CD4-positive, alpha-beta memory T cell (primary cell): ENCODE results near the gene POM121C. TPM values are rescaled to one million over a fixed set of nuclear protein-coding genes. Genes with fewer than 3 reads are reported as not detected.
"Not testable (repeated sequence)": the region's sequence is repeated elsewhere in the genome, so short reads cannot be mapped to it uniquely, and the experiment has no call there.

Experiments
- CTCF ChIA-PET: fragments of 350-600 bp; sonication (Branson Sonifier 250); formaldehyde crosslinking; loops from one replicate; lab custom pipeline; 2021; ENCODE audit warnings: inconsistent platforms; ENCODE audit not compliant: partially characterized antibody; lab: Charles Lee
- POLR2A ChIA-PET: fragments of 350-600 bp; sonication (Branson Sonifier 250); formaldehyde crosslinking; loops from one replicate; lab custom pipeline; 2021; ENCODE audit not compliant: partially characterized antibody; lab: Charles Lee
- DNase-seq, 5 donors: peaks; one replicate each; pipeline versions ENCODE4 v3.0.0 to v3.0.0-alpha.2; 2020 to 2022; ENCODE audit warnings: mixed read lengths in 1 of 5
- H3K27ac ChIP-seq: one replicate; pipeline ENCODE4 v1.7.0; 2013; ENCODE audit warnings: low read depth, low read length
- H3K27me3 ChIP-seq: 2 replicates; pipeline ENCODE4 v1.7.0; 2013; ENCODE audit warnings: mild to moderate bottlenecking, low read length, moderate library complexity; ENCODE audit not compliant: insufficient read depth
- H3K36me3 ChIP-seq: 2 replicates; pipeline ENCODE4 v1.7.0; 2013; ENCODE audit warnings: mild to moderate bottlenecking, low read length, moderate library complexity; ENCODE audit not compliant: insufficient read depth
- H3K4me1 ChIP-seq: 2 replicates; pipeline ENCODE4 v1.7.0; 2013; ENCODE audit warnings: mild to moderate bottlenecking, low read length, moderate library complexity; ENCODE audit not compliant: insufficient read depth
- H3K4me3 ChIP-seq, 2 donors: one replicate each; pipeline ENCODE4 v1.7.0; 2013; ENCODE audit warnings: low read length in 2 of 2, mild to moderate bottlenecking in 1 of 2
- H3K9me3 ChIP-seq, 2 donors: one replicate each; pipeline ENCODE4 v1.7.0; 2013; ENCODE audit warnings: low read length in 2 of 2, control low read depth in 1 of 2; ENCODE audit not compliant: control insufficient read depth in 1 of 2
- H3K27ac Mint-ChIP-seq, 7 donors: one replicate each; pipeline ENCODE4 v1.8.0; 2020 to 2021; ENCODE audit warnings: mixed read lengths in 7 of 7, mild to moderate bottlenecking in 6 of 7, inconsistent platforms in 3 of 7, moderate library complexity in 3 of 7
- H3K27me3 Mint-ChIP-seq, 2 donors: one replicate each; pipeline ENCODE4 v1.8.0; 2020 to 2021; ENCODE audit warnings: mixed read lengths in 2 of 2
- H3K36me3 Mint-ChIP-seq, 2 donors: one replicate each; pipeline ENCODE4 v1.8.0; 2020 to 2021; ENCODE audit warnings: mixed read lengths in 2 of 2, inconsistent platforms in 1 of 2, mild to moderate bottlenecking in 1 of 2
- H3K4me1 Mint-ChIP-seq, 4 donors: one replicate each; pipeline ENCODE4 v1.8.0; 2020 to 2021; ENCODE audit warnings: mixed read lengths in 4 of 4, mild to moderate bottlenecking in 1 of 4
- H3K4me3 Mint-ChIP-seq, 8 donors: one replicate each; pipeline ENCODE4 v1.8.0; 2020 to 2021; ENCODE audit warnings: mixed read lengths in 8 of 8, mild to moderate bottlenecking in 7 of 8, moderate library complexity in 6 of 8, inconsistent platforms in 3 of 8
- H3K9me3 Mint-ChIP-seq, 8 donors: one replicate each; pipeline ENCODE4 v1.8.0; 2020 to 2021; ENCODE audit warnings: mixed read lengths in 8 of 8, mild to moderate bottlenecking in 5 of 8, inconsistent platforms in 3 of 8, moderate library complexity in 1 of 8
- intact Hi-C: fragments of 100-400 bp; cut with micrococcal nuclease; formaldehyde crosslinking; loops from one replicate; pipeline ENCODE4 v1.15.1; 2023
- polyA plus RNA-seq, 2 donors: library from polyadenylated mRNA; unstranded; fragments of 300-500 nt; fragmentation: Illumina TruSeq; gene quantifications; one replicate each; pipeline ENCODE4 v1.2.3, GENCODE V29; 2021
- total RNA-seq, 2 experiments: library from RNA; stranded (reverse); gene quantifications; one replicate each; pipeline ENCODE4 v1.2.3, GENCODE V29; 2021

POM121C gene
- total and polyA plus RNA-seq, 4 experiments from 2014 or later: 4.2 to 85.3 (median 54.8) TPM

- H3K4me3 ChIP-seq, H3K27ac Mint-ChIP-seq, intact Hi-C loops, H3K4me1 ChIP-seq, CTCF ChIA-PET, H3K36me3 Mint-ChIP-seq, H3K27me3 ChIP-seq, POLR2A ChIA-PET, H3K27me3 Mint-ChIP-seq, H3K9me3 Mint-ChIP-seq, H3K27ac ChIP-seq, H3K4me3 Mint-ChIP-seq, H3K4me1 Mint-ChIP-seq, H3K36me3 ChIP-seq, H3K9me3 ChIP-seq, DNase-seq: not testable (repeated sequence)
These were observed 81.4 kb downstream of the POM121C start for GRCh38 chr7:75404663-75405062.

- DNase-seq, H3K4me1 Mint-ChIP-seq, H3K36me3 Mint-ChIP-seq, intact Hi-C loops, H3K27ac ChIP-seq, H3K9me3 ChIP-seq, H3K4me3 ChIP-seq, H3K4me1 ChIP-seq, H3K9me3 Mint-ChIP-seq, H3K36me3 ChIP-seq, H3K4me3 Mint-ChIP-seq, CTCF ChIA-PET, H3K27me3 ChIP-seq, H3K27me3 Mint-ChIP-seq, H3K27ac Mint-ChIP-seq, POLR2A ChIA-PET: not testable (repeated sequence)
These were observed 82.3 kb downstream of the POM121C start for GRCh38 chr7:75403455-75404443.

- H3K4me3 ChIP-seq, H3K27ac Mint-ChIP-seq, H3K27me3 ChIP-seq, H3K9me3 Mint-ChIP-seq, intact Hi-C loops, H3K36me3 ChIP-seq, H3K9me3 ChIP-seq, H3K4me3 Mint-ChIP-seq, H3K27me3 Mint-ChIP-seq, CTCF ChIA-PET, POLR2A ChIA-PET, H3K27ac ChIP-seq, H3K36me3 Mint-ChIP-seq, H3K4me1 Mint-ChIP-seq, H3K4me1 ChIP-seq, DNase-seq: not testable (repeated sequence)
These were observed 85.5 kb downstream of the POM121C start for GRCh38 chr7:75400575-75400974.

GRCh38 chr7:75398771-75399700, 87.1 kb downstream of the POM121C start:
- H3K36me3 ChIP-seq, H3K4me3 ChIP-seq, DNase-seq, CTCF ChIA-PET, H3K27ac Mint-ChIP-seq, H3K27ac ChIP-seq, H3K27me3 Mint-ChIP-seq, H3K36me3 Mint-ChIP-seq, H3K4me1 Mint-ChIP-seq, POLR2A ChIA-PET, H3K9me3 Mint-ChIP-seq, intact Hi-C loops, H3K27me3 ChIP-seq, H3K4me3 Mint-ChIP-seq, H3K9me3 ChIP-seq, H3K4me1 ChIP-seq: not testable (repeated sequence)

GRCh38 chr7:75397865-75398264, 88.2 kb downstream of the POM121C start:
- H3K4me1 Mint-ChIP-seq, H3K36me3 ChIP-seq, H3K27ac ChIP-seq, H3K4me3 ChIP-seq, H3K9me3 Mint-ChIP-seq, H3K4me3 Mint-ChIP-seq, H3K27me3 Mint-ChIP-seq, H3K27me3 ChIP-seq, H3K4me1 ChIP-seq, H3K36me3 Mint-ChIP-seq, H3K27ac Mint-ChIP-seq, H3K9me3 ChIP-seq, POLR2A ChIA-PET, intact Hi-C loops, DNase-seq, CTCF ChIA-PET: not testable (repeated sequence)

- CTCF ChIA-PET, H3K36me3 Mint-ChIP-seq, H3K4me3 Mint-ChIP-seq, H3K27ac Mint-ChIP-seq, H3K4me3 ChIP-seq, H3K27ac ChIP-seq, DNase-seq, H3K36me3 ChIP-seq, H3K4me1 Mint-ChIP-seq, H3K27me3 ChIP-seq, POLR2A ChIA-PET, H3K9me3 ChIP-seq, H3K4me1 ChIP-seq, H3K9me3 Mint-ChIP-seq, H3K27me3 Mint-ChIP-seq, intact Hi-C loops: not testable (repeated sequence)
These were observed 90.8 kb downstream of the POM121C start, which contains the start of gene TRIM73 for GRCh38 chr7:75395329-75395728. TSS of gene TRIM73 (plus strand) at chr7:75395629. CDS start at chr7:75398934, 3,305 bp downstream.

- H3K4me1 Mint-ChIP-seq, POLR2A ChIA-PET, H3K4me1 ChIP-seq, H3K27ac ChIP-seq, H3K4me3 Mint-ChIP-seq, H3K27ac Mint-ChIP-seq, H3K36me3 ChIP-seq, DNase-seq, H3K36me3 Mint-ChIP-seq, H3K9me3 ChIP-seq, H3K4me3 ChIP-seq, CTCF ChIA-PET, intact Hi-C loops, H3K27me3 ChIP-seq, H3K27me3 Mint-ChIP-seq, H3K9me3 Mint-ChIP-seq: not testable (repeated sequence)
These were observed 92.9 kb downstream of the POM121C start for GRCh38 chr7:75393194-75393593.
